GM19023 (cell line): Measurements from ENCODE around the gene GNG10.
A peak's percentile ranks its signal among the peaks of the same experiment; 100 is the strongest.
"Not testable (repeated sequence)": the region's sequence is repeated elsewhere in the genome, so short reads cannot be mapped to it uniquely, and the experiment has no call there.

ENCODE experiments used
- ATAC-seq: cut with Tn5 transposase; IDR thresholded peaks from one replicate; pipeline ENCODE4 v1.9.1; 2021; ENCODE audit warnings: mild to moderate bottlenecking, moderate library complexity; ENCODE audit not compliant: unreplicated experiment

The GNG10 gene

GRCh38 chr9:111661150-111661801 is at the start of gene GNG10:
Gene GNG10, plus strand, starts transcription at chr9:111661605. Its CDS starts 30 bp downstream, at chr9:111661635.
- ATAC-seq = peak; percentile 87

- no peak for ATAC-seq
Observed at GRCh38 chr9:111613436-111614040, 47.9 kb upstream of the GNG10 start.

GRCh38 chr9:111615928-111616327 is 45.5 kb upstream of the GNG10 start:
- ATAC-seq = no peak

GRCh38 chr9:111617349-111617748 is 44.1 kb upstream of the GNG10 start:
- ATAC-seq = not testable (repeated sequence)

GRCh38 chr9:111621895-111622480 is 39.4 kb upstream of the GNG10 start:
- no peak for ATAC-seq

- no peak for ATAC-seq
Observed at GRCh38 chr9:111622626-111623025, 38.8 kb upstream of the GNG10 start.

- no peak for ATAC-seq
Observed at GRCh38 chr9:111627260-111627963, 34.0 kb upstream of the GNG10 start.

GRCh38 chr9:111628411-111628810 is 33.0 kb upstream of the GNG10 start:
- ATAC-seq = no peak

GRCh38 chr9:111630182-111630963 is 31.0 kb upstream of the GNG10 start:
- peak; percentile 20 for ATAC-seq

- no peak for ATAC-seq
Observed at GRCh38 chr9:111630964-111631213, 30.5 kb upstream of the GNG10 start.

- ATAC-seq = peak; percentile 97
Observed at GRCh38 chr9:111631214-111631971, 30.0 kb upstream of the GNG10 start, which contains the start of gene DNAJC25. Gene DNAJC25, plus strand, starts transcription at chr9:111631334. Its CDS starts 74 bp downstream, at chr9:111631408.

- no peak for ATAC-seq
Observed at GRCh38 chr9:111632060-111632459, 29.3 kb upstream of the GNG10 start.

- ATAC-seq = no peak
Observed at GRCh38 chr9:111632695-111633388, 28.6 kb upstream of the GNG10 start.

- no peak for ATAC-seq
Observed at GRCh38 chr9:111633389-111633736, 28.0 kb upstream of the GNG10 start.

- no peak for ATAC-seq
Observed at GRCh38 chr9:111634860-111635259, 26.5 kb upstream of the GNG10 start.

- ATAC-seq = no peak
Observed at GRCh38 chr9:111637421-111637950, 23.9 kb upstream of the GNG10 start.

- ATAC-seq = no peak
Observed at GRCh38 chr9:111644195-111644772, 17.1 kb upstream of the GNG10 start.

GRCh38 chr9:111645806-111646205 is 15.6 kb upstream of the GNG10 start:
- ATAC-seq = no peak

- no peak for ATAC-seq
Observed at GRCh38 chr9:111646417-111646816, 15.0 kb upstream of the GNG10 start.
